Spleen (tissue), 11 donors: Measurements from ENCODE around the gene GSTK1. TPM values are rescaled to one million over a fixed set of nuclear protein-coding genes. Genes with fewer than 3 reads are reported as not detected.

Source experiments
- DNase-seq: peaks from one replicate; pipeline ENCODE4 v3.0.0-alpha.2; 2020
- H3K27ac ChIP-seq, 8 donors: fragments of 200-600 bp; sonication (generic) in 7 of 8; 1 replicate in 4 of 8; 2 replicates in 4 of 8; pipeline versions ENCODE4 v1.5.0 to v1.8.0; 2016 to 2021; ENCODE audit warnings: inconsistent platforms in 4 of 8, mild to moderate bottlenecking in 4 of 8, moderate library complexity in 1 of 8
- H3K27me3 ChIP-seq, 7 donors: fragments of 200-600 bp; sonication (generic) in 6 of 7; replicated peaks in 1 of 7; 1 replicate in 4 of 7; 2 replicates in 3 of 7; pipeline versions ENCODE4 v1.5.0 to v1.8.0; 2016 to 2021; ENCODE audit warnings: inconsistent platforms in 3 of 7, mild to moderate bottlenecking in 1 of 7
- H3K36me3 ChIP-seq, 6 donors: fragments of 200-600 bp; sonication (generic) in 5 of 6; 1 replicate in 4 of 6; 2 replicates in 2 of 6; pipeline versions ENCODE4 v1.5.0 to v1.8.0; 2016 to 2021; ENCODE audit warnings: inconsistent platforms in 2 of 6
- H3K4me1 ChIP-seq, 6 donors: fragments of 200-600 bp; sonication (generic) in 5 of 6; 1 replicate in 3 of 6; 2 replicates in 3 of 6; pipeline versions ENCODE4 v1.5.0 to v1.8.0; 2016 to 2021; ENCODE audit warnings: inconsistent platforms in 3 of 6
- H3K4me3 ChIP-seq, 8 donors: fragments of 200-600 bp; sonication (generic) in 7 of 8; 1 replicate in 4 of 8; 2 replicates in 4 of 8; pipeline versions ENCODE4 v1.5.0 to v1.8.0; 2016 to 2021; ENCODE audit warnings: inconsistent platforms in 4 of 8, mild to moderate bottlenecking in 4 of 8, moderate library complexity in 2 of 8
- H3K9me3 ChIP-seq, 8 donors: fragments of 200-600 bp; sonication (generic) in 7 of 8; 1 replicate in 4 of 8; 2 replicates in 4 of 8; pipeline versions ENCODE4 v1.5.0 to v1.8.0; 2016 to 2021; ENCODE audit warnings: inconsistent platforms in 4 of 8
- POLR2A ChIP-seq, 3 donors: fragments of 450-650 bp; IDR thresholded peaks; one replicate each; pipeline ENCODE4 v1.5.1; 2017; ENCODE audit warnings: antibody characterized with exemption in 3 of 3, mild to moderate bottlenecking in 1 of 3
- POLR2AphosphoS5 ChIP-seq, 3 donors: sonication (generic); formaldehyde crosslinking; IDR thresholded peaks; one replicate each; pipeline ENCODE4 v1.5.1; 2017; ENCODE audit warnings: antibody characterized with exemption in 3 of 3
- WGBS, 5 donors: extraction: QIAGEN DNeasy Blood & Tissue Kit in 3 of 5; methylation state at CpG; one replicate each; pipeline versions ENCODE4 v1.1.5 to v1.1.7; 2013 to 2018; 5-methylcytosine and 5-hydroxymethylcytosine counted together
- intact Hi-C: fragments of 100-400 bp; cut with DNase I; formaldehyde crosslinking; loops from one replicate; pipeline ENCODE4 v1.15.0; 2023; ENCODE audit warnings: low total_unique reads
- polyA plus RNA-seq, 3 donors: library from polyadenylated mRNA; stranded (reverse); fragments of 200-250 nt; gene quantifications; one replicate each; pipeline ENCODE4 v1.2.1, GENCODE V29; 2013
- total RNA-seq, 7 donors: library from RNA; depleted of rRNA in 3 of 7; stranded (reverse); fragments of >200 nt in 3 of 7; fragmentation: NEBNext Ultra II Directional in 4 of 7; extraction: Animal tissue kit (Norgen Biotek cat#: 25700) in 4 of 7; gene quantifications; one replicate each; pipeline versions ENCODE4 v1.1.0 to v1.2.1, GENCODE V29; 2016 to 2021
- TF ChIP-seq, protein P1 (sequence below), 11 experiments: fragments of 200-600 bp in 7 of 11; fragments of 450-650 bp in 4 of 11; sonication (generic) in 4 of 11; IDR thresholded peaks in 8 of 11; conservative IDR thresholded peaks in 3 of 11; 1 replicate in 7 of 11; 2 replicates in 4 of 11; pipeline versions ENCODE4 v1.4.0 to v1.8.0; 2016 to 2021; ENCODE audit warnings: antibody characterized with exemption in 11 of 11, inconsistent platforms in 4 of 11, mild to moderate bottlenecking in 1 of 11
- donor health status: healthy with polysubstance abuse.
- donor health status: DM: no; HTN: no; CAD: no; lungs with moderate emphysema.
- donor health status: DM: no; HTN: no; CAD: no.
- donor health status: Bipolar disorder and iron deficiency.
- donor health status: healthy.
- donor health status: DM: no; HTN: no; CAD: no.
- donor health status: DM: yes; HTN: yes; CAD: no.

The GSTK1 gene
- total and polyA plus RNA-seq, 10 donors: 162 to 247 (median 216) TPM

DNA sequence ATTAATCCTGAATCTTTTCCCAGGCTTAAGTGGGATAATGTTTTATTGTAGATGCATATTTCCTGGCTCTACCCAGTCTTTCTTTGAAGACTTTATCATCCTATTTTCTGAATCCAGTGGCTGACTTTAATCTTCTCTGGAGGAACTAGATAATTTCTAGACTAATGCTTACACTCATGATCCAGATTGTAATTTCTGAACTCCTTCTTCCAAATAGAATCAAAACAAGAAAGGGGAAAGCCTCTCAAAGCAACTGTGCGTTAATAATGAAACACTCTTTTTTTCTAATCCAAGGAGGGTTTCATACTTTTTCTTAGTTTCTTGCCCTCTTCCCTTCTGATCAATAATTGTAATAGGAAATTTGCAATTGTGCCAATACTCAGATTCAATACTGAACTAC, 8.0 kb downstream of the GSTK1 start:
- H3K27ac ChIP-seq: no peak overlapping the region
- peaks cover 0 to 59% (median 41%) of the 10 kb centered on the region in 6 donors for H3K36me3 ChIP-seq
- no peak for DNase-seq
- H3K4me3 ChIP-seq: no peak overlapping the region
- peaks cover 0 to 27% (median 0%) of the 10 kb centered on the region in 6 donors for H3K4me1 ChIP-seq
- TF ChIP-seq POLR2AphosphoS5 (IDR thresholded peaks at IDR 0.05) (no peak), POLR2A (IDR thresholded peaks at IDR 0.05) (no peak)
- TF ChIP-seq, protein P1, sequence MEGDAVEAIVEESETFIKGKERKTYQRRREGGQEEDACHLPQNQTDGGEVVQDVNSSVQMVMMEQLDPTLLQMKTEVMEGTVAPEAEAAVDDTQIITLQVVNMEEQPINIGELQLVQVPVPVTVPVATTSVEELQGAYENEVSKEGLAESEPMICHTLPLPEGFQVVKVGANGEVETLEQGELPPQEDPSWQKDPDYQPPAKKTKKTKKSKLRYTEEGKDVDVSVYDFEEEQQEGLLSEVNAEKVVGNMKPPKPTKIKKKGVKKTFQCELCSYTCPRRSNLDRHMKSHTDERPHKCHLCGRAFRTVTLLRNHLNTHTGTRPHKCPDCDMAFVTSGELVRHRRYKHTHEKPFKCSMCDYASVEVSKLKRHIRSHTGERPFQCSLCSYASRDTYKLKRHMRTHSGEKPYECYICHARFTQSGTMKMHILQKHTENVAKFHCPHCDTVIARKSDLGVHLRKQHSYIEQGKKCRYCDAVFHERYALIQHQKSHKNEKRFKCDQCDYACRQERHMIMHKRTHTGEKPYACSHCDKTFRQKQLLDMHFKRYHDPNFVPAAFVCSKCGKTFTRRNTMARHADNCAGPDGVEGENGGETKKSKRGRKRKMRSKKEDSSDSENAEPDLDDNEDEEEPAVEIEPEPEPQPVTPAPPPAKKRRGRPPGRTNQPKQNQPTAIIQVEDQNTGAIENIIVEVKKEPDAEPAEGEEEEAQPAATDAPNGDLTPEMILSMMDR (IDR thresholded peaks at IDR 0.05 in 8 of 11, conservative IDR thresholded peaks at IDR 0.05 in 3 of 11): no peak
- intact Hi-C loops: no loop called here
- no peaks in the 10 kb centered on the region for H3K27me3 ChIP-seq
- no peaks in the 10 kb centered on the region for H3K9me3 ChIP-seq
- WGBS, 5 donors: 71 to 97% (median 79%) methylated on average over 1 of the region's 1 CpG

DNA sequence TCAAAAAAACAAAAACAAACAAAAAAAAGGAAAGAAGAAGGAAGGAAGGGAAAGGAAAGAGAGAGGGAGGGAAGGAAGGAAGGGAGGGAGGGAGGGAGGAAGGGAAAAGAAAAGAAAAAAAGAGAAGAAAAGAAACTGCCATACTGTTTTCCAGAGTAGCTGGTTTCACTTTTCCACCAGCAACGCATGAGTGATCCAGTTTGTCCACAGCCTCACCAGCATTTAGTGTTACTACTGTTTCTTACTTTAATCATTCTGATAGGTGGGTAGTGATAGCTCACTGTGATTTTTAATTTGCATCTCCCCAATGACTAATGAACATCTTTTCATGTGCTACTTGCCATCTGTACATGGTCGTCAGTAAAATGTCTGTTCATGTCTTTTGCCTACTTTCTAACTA, 9.6 kb downstream of the GSTK1 start:
- H3K27ac ChIP-seq: no peak overlapping the region
- H3K4me3 ChIP-seq: no peak overlapping the region
- no peak for DNase-seq
- intact Hi-C loops: no loop called here
- no peaks in the 10 kb centered on the region for H3K9me3 ChIP-seq
- H3K27me3 ChIP-seq: no peaks in the 10 kb centered on the region
- peaks cover 0 to 43% (median 26%) of the 10 kb centered on the region in 6 donors for H3K36me3 ChIP-seq
- peaks cover 0 to 15% (median 0%) of the 10 kb centered on the region in 6 donors for H3K4me1 ChIP-seq
- TF ChIP-seq POLR2A (IDR thresholded peaks at IDR 0.05): no peak
- TF ChIP-seq POLR2AphosphoS5 (IDR thresholded peaks at IDR 0.05): no peak
- TF ChIP-seq, protein P1 (IDR thresholded peaks at IDR 0.05 in 8 of 11, conservative IDR thresholded peaks at IDR 0.05 in 3 of 11): no peak
- WGBS, 5 donors: 88 to 96% (median 94%) methylated on average over 2 of the region's 2 CpGs

DNA sequence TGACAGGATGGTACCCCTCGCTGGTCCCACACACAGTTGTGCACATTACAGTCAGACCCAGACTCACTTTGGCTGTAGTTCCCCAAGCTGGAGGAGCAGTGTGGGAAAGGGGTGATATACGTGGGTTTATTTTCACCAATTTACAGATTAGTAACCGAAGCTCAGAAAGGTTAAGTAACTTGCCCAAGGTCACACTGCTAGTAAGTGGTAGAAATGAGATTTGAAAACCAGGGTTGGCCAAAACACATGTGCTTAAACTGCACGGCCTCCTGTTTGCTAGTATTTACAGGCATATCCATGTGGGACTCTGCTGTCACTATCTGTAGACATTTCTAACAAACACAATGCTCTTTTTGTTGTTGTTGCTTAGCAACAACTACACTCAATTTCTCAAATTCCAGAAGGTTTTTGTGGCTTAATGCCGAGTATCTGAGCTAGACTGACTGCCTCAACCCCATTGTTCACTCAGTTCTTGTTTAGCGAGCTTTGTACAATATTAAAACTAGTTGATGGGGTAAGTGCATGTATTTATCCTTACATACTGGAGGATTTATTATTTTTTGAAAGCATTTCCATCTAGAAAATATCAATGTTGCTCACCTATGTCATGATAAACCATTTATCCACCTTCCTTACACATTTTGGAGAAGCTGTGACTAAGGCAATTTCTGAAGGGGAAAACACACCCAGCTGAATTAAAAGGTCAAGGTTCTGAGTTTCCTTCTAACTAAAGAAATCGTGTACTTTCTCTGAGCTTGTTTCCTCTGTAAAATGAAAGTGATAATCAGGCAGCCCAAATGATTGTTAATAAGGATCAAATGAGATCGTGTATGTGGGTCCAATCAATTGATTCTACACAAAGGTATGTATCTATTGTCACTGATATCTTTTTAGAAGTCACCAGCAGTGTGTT, 16.2 kb downstream of the GSTK1 start:
- H3K27me3 ChIP-seq: no peaks in the 10 kb centered on the region
- H3K4me1 ChIP-seq: peaks cover 11 to 34% (median 22%) of the 10 kb centered on the region in 6 donors
- no peak for DNase-seq
- peak overlapping the region in 2 of 8 donors; percentile 1 to 34 for H3K4me3 ChIP-seq
- H3K9me3 ChIP-seq: no peaks in the 10 kb centered on the region
- H3K27ac ChIP-seq: peak overlapping the region; percentile 36 to 76 (median 64)
- TF ChIP-seq POLR2A (IDR thresholded peaks at IDR 0.05): no peak
- TF ChIP-seq, protein P1 (IDR thresholded peaks at IDR 0.05 in 8 of 11, conservative IDR thresholded peaks at IDR 0.05 in 3 of 11): no peak
- no peak for TF ChIP-seq POLR2AphosphoS5 (IDR thresholded peaks at IDR 0.05)
- intact Hi-C loops: no loop called here
- no peaks in the 10 kb centered on the region for H3K36me3 ChIP-seq
- WGBS, 5 donors: 41 to 58% (median 50%) methylated on average over 8 of the region's 8 CpGs

DNA sequence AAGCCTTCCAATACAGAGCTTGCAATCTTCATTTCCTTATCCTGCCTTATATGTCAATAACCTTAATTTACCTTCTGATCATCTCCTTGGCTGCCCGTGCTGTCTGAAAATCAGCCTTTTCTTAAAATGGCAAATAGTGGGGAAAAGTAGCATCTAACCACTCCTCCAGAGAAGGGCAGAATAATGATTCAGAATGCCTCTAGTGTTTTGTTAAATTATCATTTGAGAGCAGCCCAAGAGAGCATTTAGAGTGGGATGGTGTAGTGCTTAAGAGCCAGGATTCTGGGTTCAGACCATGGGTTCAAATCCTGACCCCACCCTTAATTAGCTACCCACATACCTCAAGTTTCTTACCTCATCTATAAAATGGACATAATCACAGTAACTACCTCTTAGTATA, 16.9 kb downstream of the GSTK1 start:
- no peaks in the 10 kb centered on the region for H3K9me3 ChIP-seq
- H3K27me3 ChIP-seq: no peaks in the 10 kb centered on the region
- WGBS, 5 donors: 49 to 73% (median 54%) methylated on average over 1 of the region's 1 CpG
- peak overlapping the region; percentile 36 to 76 (median 64) for H3K27ac ChIP-seq
- intact Hi-C loops: no loop called here
- no peak for DNase-seq
- H3K4me3 ChIP-seq: peak overlapping the region in 2 of 8 donors; percentile 1 to 34
- H3K36me3 ChIP-seq: no peaks in the 10 kb centered on the region
- peaks cover 11 to 35% (median 22%) of the 10 kb centered on the region in 6 donors for H3K4me1 ChIP-seq
- TF ChIP-seq, protein P1 (IDR thresholded peaks at IDR 0.05 in 8 of 11, conservative IDR thresholded peaks at IDR 0.05 in 3 of 11): no peak
- TF ChIP-seq POLR2A (IDR thresholded peaks at IDR 0.05) (no peak), POLR2AphosphoS5 (IDR thresholded peaks at IDR 0.05) (no peak)
